Measurements from ENCODE around the gene DHDDS. TPM values are rescaled to one million over a fixed set of nuclear protein-coding genes. Genes with fewer than 3 reads are reported as not detected.

DHDDS gene
- total RNA-seq, 2 donors from 2014 or later: 21.3 to 52.4 TPM

DNA sequence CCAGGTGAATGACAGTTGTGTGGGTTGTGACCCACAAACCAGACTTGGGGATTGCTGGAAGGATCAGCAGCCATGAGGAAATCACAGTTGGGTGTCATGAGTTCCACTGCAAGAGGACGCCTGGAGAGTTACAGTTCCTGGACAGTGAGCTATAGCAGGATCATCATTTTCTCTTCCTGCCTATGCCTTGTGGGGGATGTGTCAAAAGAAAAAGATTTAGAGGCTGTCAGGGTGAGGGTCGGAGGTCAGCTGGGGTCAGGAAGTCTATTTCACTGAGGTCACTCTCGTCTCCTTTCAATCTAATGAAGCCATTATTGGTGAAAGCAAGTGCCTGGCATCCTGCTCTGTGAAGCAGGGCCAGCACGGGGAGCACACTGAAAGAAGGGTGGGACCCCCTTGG lies 28.5 kb upstream of the DHDDS start:
- Histone ChIP-seq H3K4me3 (no peak overlapping the region), H3K9me3 (no peaks in the 10 kb centered on the region), H3K27me3 (no peaks in the 10 kb centered on the region), H3K4me1 (no peaks in the 10 kb centered on the region), H3K27ac (no peak overlapping the region), H3K36me3 (replicated peaks in 1 of 2; ENCODE audit: insufficient read depth in 1 of 2, low read depth in 2 of 2) (no peaks in the 10 kb centered on the region)
- 22 to 33% methylated on average over 2 to 4 of the region's 4 CpGs for WGBS, 2 donors
- intact Hi-C loops (cut with DNase I): loop anchor here (10.0 kb wide), 1 partner anchor 129 kb away; no protein-coding TSS in a partner anchor
- DNase-seq (no peak), ATAC-seq (no peak)
- TF ChIP-seq, protein P1, sequence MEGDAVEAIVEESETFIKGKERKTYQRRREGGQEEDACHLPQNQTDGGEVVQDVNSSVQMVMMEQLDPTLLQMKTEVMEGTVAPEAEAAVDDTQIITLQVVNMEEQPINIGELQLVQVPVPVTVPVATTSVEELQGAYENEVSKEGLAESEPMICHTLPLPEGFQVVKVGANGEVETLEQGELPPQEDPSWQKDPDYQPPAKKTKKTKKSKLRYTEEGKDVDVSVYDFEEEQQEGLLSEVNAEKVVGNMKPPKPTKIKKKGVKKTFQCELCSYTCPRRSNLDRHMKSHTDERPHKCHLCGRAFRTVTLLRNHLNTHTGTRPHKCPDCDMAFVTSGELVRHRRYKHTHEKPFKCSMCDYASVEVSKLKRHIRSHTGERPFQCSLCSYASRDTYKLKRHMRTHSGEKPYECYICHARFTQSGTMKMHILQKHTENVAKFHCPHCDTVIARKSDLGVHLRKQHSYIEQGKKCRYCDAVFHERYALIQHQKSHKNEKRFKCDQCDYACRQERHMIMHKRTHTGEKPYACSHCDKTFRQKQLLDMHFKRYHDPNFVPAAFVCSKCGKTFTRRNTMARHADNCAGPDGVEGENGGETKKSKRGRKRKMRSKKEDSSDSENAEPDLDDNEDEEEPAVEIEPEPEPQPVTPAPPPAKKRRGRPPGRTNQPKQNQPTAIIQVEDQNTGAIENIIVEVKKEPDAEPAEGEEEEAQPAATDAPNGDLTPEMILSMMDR (IDR thresholded peaks at IDR 0.05): no peak
- TF ChIP-seq POLR2A (IDR thresholded peaks at IDR 0.05): no peak

DNA sequence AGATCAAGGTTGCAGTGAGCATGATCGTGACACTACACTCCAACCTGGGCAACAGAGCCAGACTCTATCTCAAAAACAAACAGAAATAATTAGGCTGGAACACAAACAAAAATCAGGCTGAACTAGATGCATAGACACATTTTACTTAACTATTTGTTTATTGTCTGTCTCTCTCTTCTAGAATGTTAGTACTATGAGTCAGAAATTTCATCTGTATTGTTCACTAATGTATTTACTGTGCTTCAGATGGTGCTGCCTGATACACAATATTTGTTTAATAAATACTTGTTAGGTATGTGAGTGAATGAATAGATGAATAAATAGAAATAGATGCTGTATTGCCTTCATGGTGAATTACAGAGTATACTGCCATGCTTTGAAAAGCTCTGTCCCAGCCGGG lies 27.5 kb upstream of the DHDDS start:
- no peak for TF ChIP-seq POLR2A (IDR thresholded peaks at IDR 0.05)
- TF ChIP-seq, protein P1 (IDR thresholded peaks at IDR 0.05): no peak
- no peak overlapping the region for H3K4me3 ChIP-seq
- no peak overlapping the region for H3K27ac ChIP-seq
- no peak for ATAC-seq
- no peaks in the 10 kb centered on the region for H3K4me1 ChIP-seq
- WGBS, 2 donors: 48 to 63% methylated on average over 2 of the region's 2 CpGs
- H3K9me3 ChIP-seq: no peaks in the 10 kb centered on the region
- peaks cover 0 to 5% of the 10 kb centered on the region in 2 donors for H3K27me3 ChIP-seq
- intact Hi-C loops (cut with DNase I): loop anchor here (10.0 kb wide), 1 partner anchor 130 kb away; no protein-coding TSS in a partner anchor
- DNase-seq: no peak
- no peaks in the 10 kb centered on the region for H3K36me3 ChIP-seq (replicated peaks in 1 of 2; ENCODE audit: insufficient read depth in 1 of 2, low read depth in 2 of 2)

DNA sequence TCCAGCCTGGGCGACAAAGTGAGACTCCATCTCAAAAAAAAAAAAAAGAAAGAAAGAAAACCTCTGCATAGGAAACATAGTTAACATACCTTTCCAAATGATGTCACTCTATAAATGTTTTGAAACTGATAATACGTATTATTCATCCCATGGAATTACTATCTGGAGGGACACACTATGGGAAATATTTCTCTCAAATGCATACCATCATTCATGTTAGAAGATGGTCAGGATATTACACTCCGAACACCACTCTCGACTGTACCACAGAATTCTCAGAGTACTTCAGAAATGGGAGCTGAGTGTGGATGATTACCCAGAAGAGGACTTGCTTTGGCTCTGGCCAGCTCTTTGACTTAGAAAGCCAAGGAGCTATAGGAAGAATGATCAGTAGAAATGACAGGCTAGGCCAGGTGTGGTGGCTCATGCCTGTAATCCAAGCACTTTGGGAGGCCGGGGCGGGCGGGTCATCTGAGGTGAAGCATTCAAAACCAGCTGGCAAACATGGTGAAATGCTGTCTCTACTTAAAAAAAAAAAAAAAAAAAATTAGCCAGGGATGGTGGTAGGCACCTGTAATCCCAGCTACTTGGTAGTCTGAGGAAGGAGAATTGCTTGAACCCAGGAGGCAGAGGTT lies 26.7 kb upstream of the DHDDS start:
- Histone ChIP-seq H3K4me3 (no peak overlapping the region), H3K9me3 (no peaks in the 10 kb centered on the region), H3K27me3 (peaks cover 0 to 7% of the 10 kb centered on the region in 2 donors), H3K27ac (no peak overlapping the region), H3K4me1 (no peaks in the 10 kb centered on the region), H3K36me3 (replicated peaks in 1 of 2; ENCODE audit: insufficient read depth in 1 of 2, low read depth in 2 of 2) (no peaks in the 10 kb centered on the region)
- 56 to 68% methylated on average over 7 of the region's 7 CpGs for WGBS, 2 donors
- TF ChIP-seq, protein P1 (IDR thresholded peaks at IDR 0.05): no peak
- TF ChIP-seq POLR2A (IDR thresholded peaks at IDR 0.05): no peak
- ATAC-seq: no peak
- intact Hi-C loops (cut with DNase I): loop anchor here (10.0 kb wide), 1 partner anchor 131 kb away; no protein-coding TSS in a partner anchor
- DNase-seq: no peak

DNA sequence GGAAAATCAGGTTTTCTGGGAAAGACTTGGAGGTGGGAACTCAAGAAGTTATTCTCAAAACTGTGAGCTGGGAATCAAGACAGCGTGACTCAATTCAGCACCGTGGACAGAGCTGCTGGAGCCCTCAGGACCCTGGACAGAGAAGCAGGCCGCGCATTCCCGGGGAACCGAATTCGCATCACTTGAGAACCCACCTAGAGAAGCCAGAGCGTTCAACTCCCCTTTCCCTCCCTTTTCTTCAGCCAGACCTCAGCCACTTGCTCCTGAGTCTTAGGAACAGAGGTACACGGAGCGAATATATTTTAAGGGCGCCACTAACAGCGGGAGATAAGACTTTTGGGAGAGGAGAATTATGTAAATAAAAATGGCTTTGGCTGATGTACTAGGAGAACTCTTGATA lies 23.5 kb upstream of the DHDDS start:
- intact Hi-C loops (cut with DNase I): loop anchor here (10.0 kb wide), 1 partner anchor 134 kb away; no protein-coding TSS in a partner anchor
- 3 to 8% methylated on average over 11 to 12 of the region's 12 CpGs for WGBS, 2 donors
- H3K4me1 ChIP-seq: no peaks in the 10 kb centered on the region
- H3K36me3 ChIP-seq (replicated peaks in 1 of 2; ENCODE audit: insufficient read depth in 1 of 2, low read depth in 2 of 2): no peaks in the 10 kb centered on the region
- no peaks in the 10 kb centered on the region for H3K9me3 ChIP-seq
- H3K27me3 ChIP-seq: peaks cover 0 to 29% of the 10 kb centered on the region in 2 donors
- peak; percentile 70 to 79 (median 73) for DNase-seq
- TF ChIP-seq, protein P1 (IDR thresholded peaks at IDR 0.05): no peak
- TF ChIP-seq POLR2A (IDR thresholded peaks at IDR 0.05): no peak
- ATAC-seq: peak; percentile 84
- H3K27ac ChIP-seq: no peak overlapping the region
- H3K4me3 ChIP-seq: no peak overlapping the region
